H1 (cell line): ENCODE data around the gene KIF26A. TPM values are rescaled to one million over a fixed set of nuclear protein-coding genes. Genes with fewer than 3 reads are reported as not detected.
A peak's percentile ranks its signal among the peaks of the same experiment; 100 is the strongest.

Source experiments
- CTCF ChIA-PET: fragments of 300-600 bp; sonication (Branson Sonifier 250); formaldehyde crosslinking; loops from one replicate; lab custom pipeline; 2021; ENCODE audit not compliant: partially characterized antibody; lab: Charles Lee
- POLR2A ChIA-PET: fragments of 300-600 bp; sonication (Branson Sonifier 250); formaldehyde crosslinking; loops from one replicate; lab custom pipeline; 2021; ENCODE audit warnings: inconsistent platforms; ENCODE audit not compliant: partially characterized antibody; lab: Charles Lee
- DNase-seq, 2 experiments: peaks; one replicate each; pipeline versions ENCODE4 v3.0.0 to v3.0.0-alpha.2; 2010 to 2022; ENCODE audit warnings: low spot score in 2 of 2, low read depth in 1 of 2, mixed read lengths in 1 of 2
- FAIRE-seq: peaks from 2 replicates; lab custom pipeline; 2011; peaks lifted over from hg19 to GRCh38; lab: Jason Lieb, UNC
- H2AFZ ChIP-seq: 2 replicates; pipeline ENCODE4 v1.8.1; 2012; ENCODE audit warnings: low read length, inconsistent platforms
- H2AK5ac ChIP-seq: 2 replicates; pipeline ENCODE4 v1.6.1; 2013; ENCODE audit warnings: low read depth, low read length
- H2BK120ac ChIP-seq: replicated peaks from 2 replicates; pipeline ENCODE3; 2013; ENCODE audit warnings: low read depth, low read length, inconsistent platforms
- H2BK12ac ChIP-seq: 2 replicates; pipeline ENCODE4 v1.6.1; 2013; ENCODE audit warnings: low read depth, low read length
- H2BK15ac ChIP-seq: 2 replicates; pipeline ENCODE4 v1.6.1; 2013; ENCODE audit warnings: low read length
- H2BK20ac ChIP-seq: 2 replicates; pipeline ENCODE4 v1.6.1; 2013; ENCODE audit warnings: low read length
- H2BK5ac ChIP-seq: 2 replicates; pipeline ENCODE4 v1.6.1; 2013; ENCODE audit warnings: low read depth, low read length
- H3K14ac ChIP-seq: 2 replicates; pipeline ENCODE4 v1.6.1; 2013; ENCODE audit warnings: inconsistent platforms; ENCODE audit not compliant: insufficient read length
- H3K18ac ChIP-seq: 2 replicates; pipeline ENCODE4 v1.6.1; 2013; ENCODE audit warnings: low read length; ENCODE audit errors: extremely low read depth
- H3K23ac ChIP-seq: 2 replicates; pipeline ENCODE4 v1.6.1; 2013; ENCODE audit warnings: inconsistent platforms; ENCODE audit not compliant: insufficient read length
- H3K23me2 ChIP-seq: 2 replicates; pipeline ENCODE4 v1.6.1; 2013; ENCODE audit warnings: low read depth, low read length
- H3K27ac ChIP-seq: 2 replicates; pipeline ENCODE4 v1.6.1; 2011; ENCODE audit warnings: low read depth, low read length, inconsistent platforms
- H3K27me3 ChIP-seq, 4 experiments: replicated peaks in 1 of 4; 1 replicate in 1 of 4; 2 replicates in 3 of 4; pipeline versions ENCODE4 v1.6.1 to v1.8.1; 2011 to 2013; ENCODE audit warnings: low read length in 3 of 4, mild to moderate bottlenecking in 3 of 4, inconsistent platforms in 2 of 4, mixed read lengths in 2 of 4, moderate library complexity in 1 of 4; ENCODE audit not compliant: control insufficient read depth in 3 of 4, insufficient read depth in 3 of 4; ENCODE audit errors: extremely low read depth in 1 of 4
- H3K36me3 ChIP-seq, 4 experiments: 2 replicates each; pipeline versions ENCODE4 v1.6.1 to v1.8.1; 2011 to 2013; ENCODE audit warnings: mild to moderate bottlenecking in 4 of 4, low read length in 3 of 4, moderate library complexity in 2 of 4, control low read depth in 1 of 4, inconsistent platforms in 1 of 4; ENCODE audit not compliant: insufficient read depth in 4 of 4, control insufficient read depth in 2 of 4
- H3K4ac ChIP-seq: replicated peaks from 2 replicates; pipeline ENCODE3; 2013; ENCODE audit warnings: low read length, low read depth, mixed read lengths, inconsistent platforms; ENCODE audit not compliant: insufficient read length
- H3K4me1 ChIP-seq, 4 experiments: replicated peaks in 1 of 4; 1 replicate in 1 of 4; 2 replicates in 3 of 4; pipeline versions ENCODE4 v1.6.1 to v1.8.1; 2011 to 2013; ENCODE audit warnings: low read length in 3 of 4, inconsistent platforms in 2 of 4, mixed read lengths in 1 of 4; ENCODE audit not compliant: insufficient read depth in 4 of 4, control insufficient read depth in 3 of 4
- H3K4me2 ChIP-seq, 2 experiments: 2 replicates each; pipeline versions ENCODE4 v1.6.1 to v1.8.1; 2011 to 2013; ENCODE audit warnings: low read depth in 2 of 2, low read length in 2 of 2, control low read depth in 1 of 2, inconsistent platforms in 1 of 2, mild to moderate bottlenecking in 1 of 2; ENCODE audit not compliant: insufficient read depth in 1 of 2
- H3K4me3 ChIP-seq, 4 experiments: fragments of 200-600, 300-600 bp in 1 of 4; sonication (generic), shearing (Covaris generic), sonication (Bioruptor Twin) in 1 of 4; 2 replicates each; pipeline versions ENCODE4 v1.5.1 to v1.8.1; 2011 to 2016; ENCODE audit warnings: low read length in 4 of 4, low read depth in 3 of 4, control low read depth in 2 of 4, inconsistent platforms in 2 of 4, mild to moderate bottlenecking in 2 of 4, mixed read lengths in 1 of 4, moderate library complexity in 1 of 4; ENCODE audit not compliant: insufficient read depth in 2 of 4; ENCODE audit errors: extremely low read depth in 1 of 4
- H3K56ac ChIP-seq: replicated peaks from 2 replicates; pipeline ENCODE3; 2013; ENCODE audit warnings: low read depth, mild to moderate bottlenecking, mixed read lengths, low read length, inconsistent platforms; ENCODE audit not compliant: insufficient read length
- H3K79me1 ChIP-seq: 2 replicates; pipeline ENCODE4 v1.6.1; 2013; ENCODE audit warnings: low read depth, low read length, control low read depth
- H3K79me2 ChIP-seq, 2 experiments: 2 replicates each; pipeline versions ENCODE4 v1.6.1 to v1.8.1; 2012 to 2013; ENCODE audit warnings: low read length in 2 of 2, mild to moderate bottlenecking in 2 of 2, inconsistent platforms in 1 of 2; ENCODE audit not compliant: insufficient read depth in 2 of 2, control insufficient read depth in 1 of 2
- H3K9ac ChIP-seq, 4 experiments: replicated peaks in 1 of 4; 1 replicate in 1 of 4; 2 replicates in 3 of 4; pipeline versions ENCODE4 v1.6.1 to v1.8.1; 2011 to 2013; ENCODE audit warnings: low read depth in 3 of 4, low read length in 3 of 4, control low read depth in 2 of 4, mild to moderate bottlenecking in 2 of 4, moderate library complexity in 2 of 4, inconsistent platforms in 1 of 4; ENCODE audit errors: extremely low read depth in 1 of 4
- H3K9me3 ChIP-seq, 2 experiments: 2 replicates each; pipeline versions ENCODE4 v1.6.1 to v1.8.1; 2012 to 2013; ENCODE audit warnings: mild to moderate bottlenecking in 2 of 2, moderate library complexity in 2 of 2, control low read depth in 1 of 2, inconsistent platforms in 1 of 2, low read depth in 1 of 2, low read length in 1 of 2, mixed read lengths in 1 of 2; ENCODE audit not compliant: insufficient read depth in 2 of 2
- H4K20me1 ChIP-seq, 2 experiments: replicated peaks in 1 of 2; 2 replicates each; pipeline versions ENCODE3 to v1.8.1; 2011 to 2013; ENCODE audit warnings: inconsistent platforms in 2 of 2, low read length in 2 of 2, mild to moderate bottlenecking in 1 of 2; ENCODE audit not compliant: insufficient read depth in 2 of 2, control insufficient read depth in 1 of 2
- H4K5ac ChIP-seq: 2 replicates; pipeline ENCODE4 v1.6.1; 2013; ENCODE audit warnings: low read length, low read depth, mixed read lengths, inconsistent platforms; ENCODE audit not compliant: insufficient read length
- H4K8ac ChIP-seq: 2 replicates; pipeline ENCODE4 v1.8.0; 2013; ENCODE audit warnings: mild to moderate bottlenecking, moderate library complexity, low read length, inconsistent platforms; ENCODE audit not compliant: insufficient read depth; ENCODE audit errors: extremely low read depth
- H4K91ac ChIP-seq: replicated peaks from 2 replicates; pipeline ENCODE3; 2013; ENCODE audit warnings: low read length, mixed read lengths, inconsistent platforms; ENCODE audit not compliant: insufficient read length
- FOSL1 ChIP-seq: IDR thresholded peaks from 2 replicates; pipeline ENCODE4 v1.6.1; 2011; ENCODE audit warnings: mild to moderate bottlenecking, low read depth, low read length, moderate library complexity; ENCODE audit not compliant: insufficient read depth
- WGBS, 2 experiments: shearing (Covaris generic) in 1 of 2; methylation state at CpG; one replicate each; pipeline versions ENCODE4 v1.1.6 to v1.1.7; 2013 to 2015; ENCODE audit warnings: low lambda C conversion rate in 2 of 2, mixed read lengths in 2 of 2, inconsistent platforms in 1 of 2, low coverage in 1 of 2, missing lambda C conversion rate in 1 of 2; ENCODE audit not compliant: insufficient replicate concordance in 2 of 2, insufficient coverage in 1 of 2, insufficient read length in 1 of 2; ENCODE audit errors: extremely low coverage in 1 of 2, missing lambda C conversion rate in 1 of 2; 5-methylcytosine and 5-hydroxymethylcytosine counted together
- polyA plus RNA-seq, 7 experiments: library from polyadenylated mRNA; depleted of rRNA in 3 of 7; stranded (reverse) in 5 of 7; unstranded in 2 of 7; fragments of >200 nt in 5 of 7; fragments of 200-250 nt in 2 of 7; gene quantifications; 1 replicate in 5 of 7; 2 replicates in 1 of 7; 4 replicates in 1 of 7; pipeline versions ENCODE4 v1.2.1 to v1.2.3, GENCODE V29; 2011 to 2013; ENCODE audit warnings: missing spikeins in 2 of 7, mixed read lengths in 2 of 7
- total RNA-seq: library from RNA; stranded (reverse); fragmentation: NEBNext Ultra II Directional; extraction: Animal tissue kit (Norgen Biotek cat#: 25700); gene quantifications from 2 replicates; pipeline ENCODE4 v1.2.1, GENCODE V29; 2021
- TF ChIP-seq, protein P1 (sequence below): IDR thresholded peaks from 2 replicates; pipeline ENCODE4 v1.6.1; 2012; ENCODE audit warnings: inconsistent platforms

The KIF26A gene
- total and polyA plus RNA-seq, 2 of the 8 experiments (the other 6 are each of a cell fraction or from before 2014, with no cell fraction given): 11.5 to 41.6 TPM

DNA sequence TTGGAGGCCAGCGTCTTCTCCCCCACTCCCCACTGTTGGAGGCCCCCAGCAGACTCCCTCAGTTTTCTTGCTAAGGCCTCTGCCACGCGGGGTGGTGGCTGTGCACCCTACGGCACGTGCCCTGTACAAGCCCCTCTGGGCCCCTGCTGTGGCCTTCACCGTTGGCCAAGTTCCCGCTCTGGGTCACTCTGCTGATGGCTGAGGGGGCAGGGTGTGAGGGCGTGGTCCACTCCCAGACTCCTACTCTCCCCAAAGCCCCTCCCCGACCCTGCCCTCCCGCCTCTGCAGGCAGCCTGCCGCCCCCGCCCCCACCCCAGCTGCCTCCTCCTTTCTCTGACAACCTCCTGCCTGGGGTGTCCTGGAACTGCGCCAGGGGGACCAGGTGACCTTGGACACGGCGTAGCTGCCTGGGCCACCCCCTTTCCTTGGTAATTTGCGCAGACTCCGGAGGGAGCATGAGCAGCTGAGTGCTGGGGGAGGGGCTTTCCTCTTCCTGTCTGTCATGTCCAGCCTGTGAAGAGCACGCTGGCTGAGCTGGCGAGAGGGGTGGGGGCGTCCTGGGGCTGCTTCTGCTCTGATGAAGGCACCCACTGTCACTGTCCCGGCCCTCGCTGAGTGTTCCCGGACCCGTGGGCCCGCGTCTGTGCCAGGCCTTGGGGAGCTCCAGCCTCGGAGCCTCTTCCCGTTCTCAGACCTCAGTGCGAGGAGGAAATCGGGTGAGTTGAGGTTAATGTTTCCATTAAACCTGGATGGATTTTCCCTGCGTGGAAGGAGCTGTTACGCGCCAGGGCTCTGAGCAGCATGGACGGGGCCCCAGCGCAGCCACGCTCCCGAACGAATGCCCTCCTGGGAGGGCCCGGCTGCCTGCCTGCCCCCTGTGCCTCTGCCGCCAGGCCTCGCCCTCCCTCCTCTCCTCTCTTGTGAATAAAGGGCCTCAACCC lies 85.0 kb downstream of the KIF26A start:
- Histone ChIP-seq H3K27me3 (no peaks in the 10 kb centered on the region), H2AK5ac (no peak overlapping the region; the same call in 1 of the 2 replicates), H3K56ac (no peak overlapping the region), H2BK12ac (peak overlapping the region; percentile 33; the same call in 1 of the 2 replicates), H3K4ac (peak overlapping the region; percentile 53), H2BK20ac (no peak overlapping the region), H3K18ac (peak overlapping the region; percentile 38; the same call in 1 of the 2 replicates), H3K23ac (no peak overlapping the region), H2BK5ac (peak overlapping the region; percentile 71; the same call in 1 of the 2 replicates), H4K5ac (no peak overlapping the region), H2BK120ac (peak overlapping the region; percentile 64), H2BK15ac (no peak overlapping the region; the same call in 1 of the 2 replicates), H3K9ac (no peak overlapping the region), H4K20me1 (no peaks in the 10 kb centered on the region), H3K36me3 (no peaks in the 10 kb centered on the region), H3K23me2 (no peaks in the 10 kb centered on the region), H3K4me3 (no peak overlapping the region), H3K79me1 (no peaks in the 10 kb centered on the region), H4K8ac (no peak overlapping the region), H3K4me2 (no peak overlapping the region), H4K91ac (no peak overlapping the region), H2AFZ (no peak overlapping the region; the same call in 1 of the 2 replicates), H3K9me3 (no peaks in the 10 kb centered on the region), H3K14ac (no peak overlapping the region), H3K4me1 (peaks cover 0 to 17% (median 6%) of the 10 kb centered on the region in 4 experiments; a peak in 5 of 7 replicates), H3K79me2 (no peaks in the 10 kb centered on the region), H3K27ac (no peak overlapping the region)
- CTCF ChIA-PET: interaction anchor here (0.6 to 4.6 kb wide), 34 partner anchors 9 to 764 kb away, joined by 3 to 14 read pairs (median 4); no protein-coding TSS in a partner anchor
- 90% methylated on average over 21 of the region's 41 CpGs; no CpG with 5 or more reads in 1 of the 2 experiments for WGBS, 2 experiments
- no peak for TF ChIP-seq FOSL1
- TF ChIP-seq, protein P1, sequence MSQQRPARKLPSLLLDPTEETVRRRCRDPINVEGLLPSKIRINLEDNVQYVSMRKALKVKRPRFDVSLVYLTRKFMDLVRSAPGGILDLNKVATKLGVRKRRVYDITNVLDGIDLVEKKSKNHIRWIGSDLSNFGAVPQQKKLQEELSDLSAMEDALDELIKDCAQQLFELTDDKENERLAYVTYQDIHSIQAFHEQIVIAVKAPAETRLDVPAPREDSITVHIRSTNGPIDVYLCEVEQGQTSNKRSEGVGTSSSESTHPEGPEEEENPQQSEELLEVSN: 0 out of 2 replicates have a peak, but pooled peaks have one; percentile 21
- peak in 1 of 2 experiments; percentile 47 for DNase-seq
- FAIRE-seq: no peak
- POLR2A ChIA-PET: interaction anchor here (1.4 kb wide), 1 partner anchor 12 kb away, joined by 4 read pairs; no protein-coding TSS in a partner anchor
